ENCODE data around the gene SPINK7. TPM values are rescaled to one million over a fixed set of nuclear protein-coding genes. Genes with fewer than 3 reads are reported as not detected.
"Not testable (repeated sequence)": the region's sequence is repeated elsewhere in the genome, so short reads cannot be mapped to it uniquely, and the experiment has no call there.

The SPINK7 gene
- total RNA-seq: not detected

- DNase-seq (ENCODE audit: low spot score): no peak
These were observed at the start of gene SPINK7 for GRCh38 chr5:148312153-148312552. Gene SPINK7 (plus strand): TSS chr5:148312423. CDS start chr5:148312484, 61 bp downstream.

- DNase-seq (ENCODE audit: low spot score): no peak
These were observed 44.3 kb upstream of the SPINK7 start for GRCh38 chr5:148267962-148268361.

GRCh38 chr5:148268566-148268965 lies 43.7 kb upstream of the SPINK7 start, which contains the start of gene SPINK13:
Gene SPINK13 (plus strand): TSS chr5:148268794. CDS start chr5:148270073, 1,279 bp downstream.
- DNase-seq (ENCODE audit: low spot score): peak; percentile 48

- DNase-seq (ENCODE audit: low spot score): not testable (repeated sequence)
These were observed 37.1 kb upstream of the SPINK7 start for GRCh38 chr5:148275129-148275528.

GRCh38 chr5:148280893-148281292 lies 31.3 kb upstream of the SPINK7 start:
- not testable (repeated sequence) for DNase-seq (ENCODE audit: low spot score)

GRCh38 chr5:148281336-148281735 lies 30.9 kb upstream of the SPINK7 start:
- DNase-seq (ENCODE audit: low spot score): not testable (repeated sequence)

- no peak for DNase-seq (ENCODE audit: low spot score)
These were observed 21.7 kb upstream of the SPINK7 start for GRCh38 chr5:148290271-148291195.

- DNase-seq (ENCODE audit: low spot score): no peak
These were observed 14.5 kb upstream of the SPINK7 start for GRCh38 chr5:148297731-148298130.

GRCh38 chr5:148306446-148306845 lies 5.8 kb upstream of the SPINK7 start:
- DNase-seq (ENCODE audit: low spot score): no peak

- no peak for DNase-seq (ENCODE audit: low spot score)
These were observed 3.2 kb upstream of the SPINK7 start for GRCh38 chr5:148309019-148309418.

- DNase-seq (ENCODE audit: low spot score): no peak
These were observed 2.5 kb upstream of the SPINK7 start for GRCh38 chr5:148309746-148310145.

GRCh38 chr5:148311484-148311883 lies 739 bp upstream of the SPINK7 start:
- no peak for DNase-seq (ENCODE audit: low spot score)

GRCh38 chr5:148314187-148314586 lies 2.0 kb downstream of the SPINK7 start:
- DNase-seq (ENCODE audit: low spot score): no peak

GRCh38 chr5:148314731-148315130 lies 2.5 kb downstream of the SPINK7 start:
- DNase-seq (ENCODE audit: low spot score): no peak

- DNase-seq (ENCODE audit: low spot score): not testable (repeated sequence)
These were observed 8.1 kb downstream of the SPINK7 start for GRCh38 chr5:148320011-148320963.

- no peak for DNase-seq (ENCODE audit: low spot score)
These were observed 21.1 kb downstream of the SPINK7 start for GRCh38 chr5:148333262-148333849.

- DNase-seq (ENCODE audit: low spot score): no peak
These were observed 23.0 kb downstream of the SPINK7 start, which contains the start of gene SPINK9 for GRCh38 chr5:148335259-148335658. Gene SPINK9 (plus strand): TSS chr5:148335559. CDS start chr5:148335614, 55 bp downstream.

- DNase-seq (ENCODE audit: low spot score): no peak
These were observed 24.6 kb downstream of the SPINK7 start for GRCh38 chr5:148336704-148337435.

GRCh38 chr5:148342371-148343045 lies 30.3 kb downstream of the SPINK7 start:
- DNase-seq (ENCODE audit: low spot score): no peak

- no peak for DNase-seq (ENCODE audit: low spot score)
These were observed 30.8 kb downstream of the SPINK7 start for GRCh38 chr5:148343046-148343407.

Measured in mucosa of gallbladder (tissue), 1 donor.